IMR-90 (cell line): Measurements from ENCODE around the gene NPY4R2. TPM values are rescaled to one million over a fixed set of nuclear protein-coding genes. Genes with fewer than 3 reads are reported as not detected.
"Not testable (repeated sequence)": the region's sequence is repeated elsewhere in the genome, so short reads cannot be mapped to it uniquely, and the experiment has no call there.

Experiments used
- ATAC-seq: fragments of 200-7000 bp; cut with Tn5 transposase; 2 replicates; pipeline ENCODE4 v1.9.1; 2020; ENCODE audit warnings: low read depth, mild to moderate bottlenecking, moderate library complexity
- BruUV-seq: library from RNA; stranded (reverse); fragments of 400-500 nt; replicated peaks from 2 replicates; lab custom pipeline; 2021; lab: Mats Ljungman, UMichigan
- CTCF ChIA-PET: fragments of 300-600 bp; formaldehyde crosslinking; extraction: SDS; loops from one replicate; lab custom pipeline; 2021; ENCODE audit warnings: antibody characterized with exemption; lab: Yijun Ruan, JAX
- POLR2A ChIA-PET: fragments of 300-600 bp; sonication (Branson Sonifier 250); formaldehyde crosslinking; loops from one replicate; lab custom pipeline; 2022; ENCODE audit warnings: antibody characterized with exemption; ENCODE audit not compliant: unreplicated experiment; lab: Charles Lee
- DNase-seq: peaks from one replicate; pipeline ENCODE4 v3.0.0; 2013
- H2AFZ ChIP-seq: replicated peaks from 2 replicates; pipeline ENCODE3; 2013; ENCODE audit warnings: low read length, mild to moderate bottlenecking; ENCODE audit not compliant: poor library complexity
- H2AK5ac ChIP-seq: 2 replicates; pipeline ENCODE4 v1.6.1; 2013; ENCODE audit warnings: low read depth, low read length, inconsistent platforms
- H2AK9ac ChIP-seq: replicated peaks from 2 replicates; pipeline ENCODE3; 2013; ENCODE audit warnings: mild to moderate bottlenecking, low read depth, low read length, moderate library complexity; ENCODE audit not compliant: poor library complexity
- H2BK120ac ChIP-seq: 2 replicates; pipeline ENCODE4 v1.6.1; 2013; ENCODE audit warnings: low read depth, low read length, inconsistent platforms
- H2BK15ac ChIP-seq: 3 replicates; pipeline ENCODE4 v1.6.1; 2013; ENCODE audit warnings: low read depth, low read length, inconsistent platforms
- H2BK20ac ChIP-seq: 2 replicates; pipeline ENCODE4 v1.6.1; 2013; ENCODE audit warnings: low read depth, mild to moderate bottlenecking, inconsistent platforms, low read length, moderate library complexity
- H2BK5ac ChIP-seq: 2 replicates; pipeline ENCODE4 v1.6.1; 2013; ENCODE audit warnings: mild to moderate bottlenecking, low read depth, low read length, inconsistent platforms; ENCODE audit not compliant: poor library complexity, severe bottlenecking
- H3K14ac ChIP-seq: replicated peaks from 2 replicates; pipeline ENCODE4 v1.6.1; 2013; ENCODE audit warnings: low read depth, low read length, inconsistent platforms
- H3K18ac ChIP-seq: 2 replicates; pipeline ENCODE4 v1.6.1; 2013; ENCODE audit warnings: low read depth, low read length, control low read depth
- H3K23ac ChIP-seq: 2 replicates; pipeline ENCODE4 v1.6.1; 2013; ENCODE audit warnings: low read depth, low read length, inconsistent platforms
- H3K27ac ChIP-seq: 2 replicates; pipeline ENCODE4 v1.5.1; 2013; ENCODE audit warnings: mild to moderate bottlenecking, control low read depth, low read length; ENCODE audit not compliant: insufficient read depth
- H3K27me3 ChIP-seq: 2 replicates; pipeline ENCODE4 v1.6.1; 2013; ENCODE audit warnings: low read length; ENCODE audit not compliant: control insufficient read depth, insufficient read depth
- H3K36me3 ChIP-seq: 2 replicates; pipeline ENCODE4 v1.6.1; 2013; ENCODE audit warnings: low read length, mixed read lengths; ENCODE audit not compliant: control insufficient read depth, insufficient read depth
- H3K4ac ChIP-seq: 2 replicates; pipeline ENCODE4 v1.6.1; 2013; ENCODE audit warnings: low read depth, low read length, inconsistent platforms
- H3K4me1 ChIP-seq: 2 replicates; pipeline ENCODE4 v1.6.1; 2013; ENCODE audit warnings: low read length, mixed read lengths; ENCODE audit not compliant: control insufficient read depth, insufficient read depth
- H3K4me2 ChIP-seq: 2 replicates; pipeline ENCODE4 v1.6.1; 2013; ENCODE audit warnings: low read depth, mild to moderate bottlenecking, control low read depth, low read length, moderate library complexity
- H3K4me3 ChIP-seq: 2 replicates; pipeline ENCODE4 v1.5.1; 2013; ENCODE audit warnings: low read depth, mild to moderate bottlenecking, control low read depth, low read length, moderate library complexity; ENCODE audit not compliant: insufficient read depth
- H3K56ac ChIP-seq: 2 replicates; pipeline ENCODE4 v1.6.1; 2013; ENCODE audit warnings: low read length, inconsistent platforms; ENCODE audit not compliant: insufficient read depth; ENCODE audit errors: extremely low read depth
- H3K79me1 ChIP-seq, 2 experiments: 2 replicates each; pipeline ENCODE4 v1.6.1; 2013; ENCODE audit warnings: low read length in 2 of 2, inconsistent platforms in 1 of 2, low read depth in 1 of 2
- H3K9ac ChIP-seq: 2 replicates; pipeline ENCODE4 v1.6.1; 2013; ENCODE audit warnings: low read depth, low read length, control low read depth
- H3K9me1 ChIP-seq: 2 replicates; pipeline ENCODE4 v1.6.1; 2013; ENCODE audit warnings: low read length, inconsistent platforms; ENCODE audit not compliant: insufficient read depth
- H3K9me3 ChIP-seq: 2 replicates; pipeline ENCODE4 v1.6.1; 2013; ENCODE audit warnings: low read length; ENCODE audit not compliant: control insufficient read depth, insufficient read depth
- H4K20me1 ChIP-seq: 2 replicates; pipeline ENCODE4 v1.6.1; 2013; ENCODE audit warnings: low read length, inconsistent platforms; ENCODE audit not compliant: insufficient read depth
- H4K5ac ChIP-seq: 2 replicates; pipeline ENCODE4 v1.6.1; 2013; ENCODE audit warnings: mild to moderate bottlenecking, low read depth, low read length, control low read depth
- H4K8ac ChIP-seq, 2 experiments: 2 replicates each; pipeline ENCODE4 v1.6.1; 2013; ENCODE audit warnings: low read depth in 2 of 2, low read length in 2 of 2, control low read depth in 1 of 2, inconsistent platforms in 1 of 2
- H4K91ac ChIP-seq: 2 replicates; pipeline ENCODE4 v1.6.1; 2013; ENCODE audit warnings: low read depth, low read length, inconsistent platforms; ENCODE audit not compliant: insufficient read depth
- WGBS, 2 experiments: methylation state at CpG; one replicate each; pipeline versions ENCODE4 v1.1.5 to v1.1.7; 2013; ENCODE audit warnings: missing lambda C conversion rate in 2 of 2; ENCODE audit not compliant: insufficient read length in 1 of 2; ENCODE audit errors: extremely low coverage in 2 of 2; 5-methylcytosine and 5-hydroxymethylcytosine counted together
- dilution Hi-C: fragments of 300-500 bp; cut with HindIII; formaldehyde crosslinking; loops from one replicate; pipeline ENCODE4 v1.14.3; 2018; ENCODE audit warnings: low sequenced_read_pairs; ENCODE audit not compliant: unreplicated experiment
- in situ Hi-C: fragments of 300-500 bp; cut with MboI; formaldehyde crosslinking; loops from 3 replicates; pipeline ENCODE4 v1.14.3; 2019; ENCODE audit warnings: low sequenced_read_pairs, inconsistent platforms, mixed read lengths
- intact Hi-C: fragments of 100-400 bp; cut with micrococcal nuclease; formaldehyde crosslinking; loops from 2 replicates; pipeline ENCODE4 v1.10.0; 2022
- polyA plus RNA-seq, 3 experiments: library from polyadenylated mRNA; depleted of rRNA; stranded (reverse); fragments of >200 nt; gene quantifications; 2 replicates each; pipeline ENCODE4 v1.2.3, GENCODE V29; 2012; ENCODE audit warnings: low replicate concordance in 1 of 3
- total RNA-seq: library from RNA; depleted of rRNA; stranded (reverse); fragments of >200 nt; gene quantifications from 2 replicates; pipeline ENCODE4 v1.2.3, GENCODE V29; 2012

NPY4R2 gene
- total and polyA plus RNA-seq, 2 of the 4 experiments (the other 2 are of a cell fraction) = 0.36 to 0.38 TPM

- H2AFZ ChIP-seq, H2BK15ac ChIP-seq, H2BK5ac ChIP-seq, H3K4me2 ChIP-seq, H3K9me1 ChIP-seq, H3K9me3 ChIP-seq, H3K23ac ChIP-seq, POLR2A ChIA-PET, H3K4me3 ChIP-seq, ATAC-seq, H3K27ac ChIP-seq, H3K27me3 ChIP-seq, DNase-seq, BruUV-seq, H2BK120ac ChIP-seq, H4K20me1 ChIP-seq, H3K4ac ChIP-seq, H2AK9ac ChIP-seq, H3K14ac ChIP-seq, H3K18ac ChIP-seq, H2AK5ac ChIP-seq, H3K36me3 ChIP-seq, H4K8ac ChIP-seq, CTCF ChIA-PET, H4K5ac ChIP-seq, H2BK20ac ChIP-seq, H3K79me1 ChIP-seq, H3K9ac ChIP-seq, H3K4me1 ChIP-seq, in situ Hi-C loops, H3K56ac ChIP-seq, dilution Hi-C loops, H4K91ac ChIP-seq, intact Hi-C loops: not testable (repeated sequence)
- WGBS, 2 experiments = no CpG with 5 or more reads among the region's 5 CpGs
Measured at GRCh38 chr10:47971598-47971997, 53.1 kb downstream of the NPY4R2 start.

DNA sequence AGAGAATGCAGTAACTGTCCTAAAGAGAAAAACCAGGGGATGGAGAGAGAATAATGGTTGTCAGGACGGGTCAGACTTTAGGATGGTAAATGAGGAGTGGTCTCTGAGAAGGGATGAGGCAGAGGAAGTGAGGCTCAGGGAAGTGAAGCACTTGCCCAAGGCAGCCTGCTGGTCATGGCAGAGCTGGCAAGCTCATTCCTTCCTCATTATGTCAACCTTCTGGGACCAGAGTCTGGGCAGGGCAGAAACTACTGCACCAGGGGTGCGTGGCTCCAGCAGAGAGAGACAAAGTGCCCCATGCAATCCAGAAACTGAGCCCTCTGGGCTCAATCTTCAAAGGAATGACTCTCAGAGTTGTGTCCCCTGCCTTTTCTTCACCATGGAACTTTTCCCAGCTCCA lies 53.6 kb downstream of the NPY4R2 start:
- H3K56ac ChIP-seq, H3K4ac ChIP-seq, H4K91ac ChIP-seq, H3K23ac ChIP-seq, intact Hi-C loops, dilution Hi-C loops, H4K8ac ChIP-seq, H2BK15ac ChIP-seq, H2AK9ac ChIP-seq, H3K4me2 ChIP-seq, in situ Hi-C loops, H2AK5ac ChIP-seq, H2AFZ ChIP-seq, H4K5ac ChIP-seq, H3K9me1 ChIP-seq, DNase-seq, H3K18ac ChIP-seq, H3K79me1 ChIP-seq, H4K20me1 ChIP-seq, CTCF ChIA-PET, H3K36me3 ChIP-seq, H3K9ac ChIP-seq, H3K27ac ChIP-seq, ATAC-seq, H2BK20ac ChIP-seq, H3K4me1 ChIP-seq, BruUV-seq, H3K9me3 ChIP-seq, H3K4me3 ChIP-seq, H3K14ac ChIP-seq, H3K27me3 ChIP-seq, POLR2A ChIA-PET, H2BK5ac ChIP-seq, H2BK120ac ChIP-seq: not testable (repeated sequence)
- no CpG with 5 or more reads among the region's 2 CpGs for WGBS, 2 experiments
